Hair follicular keratinocyte (primary cell): ENCODE data around the gene SLC27A3. TPM values are rescaled to one million over a fixed set of nuclear protein-coding genes. Genes with fewer than 3 reads are reported as not detected.

Experiments
- total RNA-seq: library from RNA; depleted of rRNA; stranded (reverse); fragments of >200 nt; gene quantifications from 2 replicates; pipeline ENCODE4 v1.2.3, GENCODE V29; 2015

SLC27A3 gene, protein sequence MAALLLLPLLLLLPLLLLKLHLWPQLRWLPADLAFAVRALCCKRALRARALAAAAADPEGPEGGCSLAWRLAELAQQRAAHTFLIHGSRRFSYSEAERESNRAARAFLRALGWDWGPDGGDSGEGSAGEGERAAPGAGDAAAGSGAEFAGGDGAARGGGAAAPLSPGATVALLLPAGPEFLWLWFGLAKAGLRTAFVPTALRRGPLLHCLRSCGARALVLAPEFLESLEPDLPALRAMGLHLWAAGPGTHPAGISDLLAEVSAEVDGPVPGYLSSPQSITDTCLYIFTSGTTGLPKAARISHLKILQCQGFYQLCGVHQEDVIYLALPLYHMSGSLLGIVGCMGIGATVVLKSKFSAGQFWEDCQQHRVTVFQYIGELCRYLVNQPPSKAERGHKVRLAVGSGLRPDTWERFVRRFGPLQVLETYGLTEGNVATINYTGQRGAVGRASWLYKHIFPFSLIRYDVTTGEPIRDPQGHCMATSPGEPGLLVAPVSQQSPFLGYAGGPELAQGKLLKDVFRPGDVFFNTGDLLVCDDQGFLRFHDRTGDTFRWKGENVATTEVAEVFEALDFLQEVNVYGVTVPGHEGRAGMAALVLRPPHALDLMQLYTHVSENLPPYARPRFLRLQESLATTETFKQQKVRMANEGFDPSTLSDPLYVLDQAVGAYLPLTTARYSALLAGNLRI
- 7.3 and 8.2 TPM in 2 replicates for total RNA-seq

DNA sequence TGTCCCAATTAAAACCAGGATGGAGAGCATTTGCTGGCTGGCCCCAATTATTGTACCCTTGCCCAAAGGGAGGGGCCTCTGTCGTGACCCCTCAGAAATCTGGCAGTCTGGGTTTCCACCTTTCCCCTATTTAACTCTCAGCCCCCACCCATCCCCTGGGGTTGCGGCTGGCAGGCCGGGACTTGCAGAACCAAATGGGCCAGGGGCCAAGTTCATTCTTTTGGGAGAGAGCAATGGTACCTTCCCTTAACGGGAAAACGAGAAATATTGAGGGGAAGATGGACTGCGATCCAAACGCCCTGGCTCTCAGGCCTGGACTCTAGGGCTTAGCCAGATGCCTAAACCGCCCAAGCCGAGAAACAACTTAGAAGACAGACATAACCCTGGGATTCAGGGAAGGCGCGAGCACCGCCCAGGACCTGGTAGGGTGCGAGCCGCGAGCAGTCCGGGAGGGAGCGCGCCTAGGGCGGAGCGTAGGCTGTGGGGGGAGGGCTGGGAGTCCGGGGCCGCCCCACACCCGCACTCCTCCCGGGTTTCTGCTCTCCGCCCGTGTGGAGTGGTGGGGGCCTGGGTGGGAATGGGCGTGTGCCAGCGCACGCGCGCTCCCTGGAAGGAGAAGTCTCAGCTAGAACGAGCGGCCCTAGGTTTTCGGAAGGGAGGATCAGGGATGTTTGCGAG is at the start of gene SLC27A3:
Gene SLC27A3, plus strand, starts transcription at position 628 of the 678 bp plus-strand sequence. CDS start 91 bp downstream, outside the sequence.

DNA sequence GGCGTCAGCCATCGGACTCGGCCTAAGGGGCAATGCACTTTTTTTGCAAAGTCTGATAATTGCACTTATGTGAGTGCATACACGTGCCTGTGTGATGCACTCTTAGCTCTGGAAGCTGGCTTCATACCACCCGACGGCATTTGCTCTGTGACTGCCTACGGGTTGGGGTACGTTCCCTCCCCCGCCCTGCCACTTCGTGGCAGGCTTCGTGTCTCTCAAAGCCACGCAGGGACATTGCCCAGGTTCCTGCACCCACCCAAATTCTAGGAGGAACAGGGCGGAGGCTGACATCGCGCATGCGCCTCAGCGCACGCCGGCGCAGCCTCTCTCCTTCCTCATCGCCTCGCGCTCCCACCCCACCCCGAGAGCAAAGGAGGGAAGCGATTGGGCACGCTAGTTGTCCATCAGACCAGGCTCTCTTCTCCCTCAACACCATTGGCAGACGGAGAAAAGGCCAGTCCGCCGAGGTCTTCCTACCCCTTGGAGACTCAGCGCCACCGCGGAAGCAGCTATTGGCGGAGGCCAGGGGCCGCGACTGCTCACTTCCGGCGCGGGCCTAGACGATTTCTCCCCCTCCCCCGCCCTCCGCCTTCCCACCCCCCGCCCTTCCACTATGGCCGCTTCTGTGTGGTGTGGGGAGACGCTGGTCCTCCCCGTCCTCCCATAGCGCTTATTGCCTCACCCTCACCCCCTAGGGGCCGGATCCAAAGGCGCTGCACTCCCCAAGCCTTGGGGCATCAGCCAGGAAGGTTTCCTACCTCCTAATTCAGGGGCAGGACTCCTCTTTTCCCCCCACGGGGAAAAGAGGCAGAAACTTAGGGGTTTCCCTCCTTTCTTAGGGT is 47.5 kb upstream of the SLC27A3 start, which contains the start of gene INTS3:
Gene INTS3, plus strand, starts transcription at position 588 of the 842 bp plus-strand sequence. CDS start 585 bp downstream, outside the sequence.

Other genes with a start within 250 kb of the SLC27A3 start
- gene S100A6, start 239.4 kb upstream of the SLC27A3 start, total RNA-seq = 1,494 and 3,100 TPM in 2 replicates
- not detected in 2 replicates for gene S100A5, start 234.5 kb upstream of the SLC27A3 start, total RNA-seq
- 5.7 and 25.3 TPM in 2 replicates for gene S100A4, start 229.6 kb upstream of the SLC27A3 start, total RNA-seq
- gene S100A3, start 226.1 kb upstream of the SLC27A3 start, total RNA-seq = 7.7 and 12.7 TPM in 2 replicates
- gene S100A2, start 209.6 kb upstream of the SLC27A3 start, total RNA-seq = 7,785 and 8,615 TPM in 2 replicates
- 1,743 and 1,927 TPM in 2 replicates for gene S100A16, start 162.3 kb upstream of the SLC27A3 start, total RNA-seq
- 1,521 and 2,019 TPM in 2 replicates for gene S100A14, start 159.1 kb upstream of the SLC27A3 start, total RNA-seq
- gene S100A13, start 147.9 kb upstream of the SLC27A3 start, total RNA-seq = 180 and 189 TPM in 2 replicates
- gene S100A1, start 147.0 kb upstream of the SLC27A3 start, total RNA-seq = not detected in 2 replicates
- 36.5 and 57.2 TPM in 2 replicates for gene CHTOP, start 141.3 kb upstream of the SLC27A3 start, total RNA-seq
- gene SNAPIN, start 116.7 kb upstream of the SLC27A3 start, total RNA-seq = 40.9 and 53.2 TPM in 2 replicates
- 152 and 287 TPM in 2 replicates for gene ILF2, start 104.4 kb upstream of the SLC27A3 start, total RNA-seq
- 0.08 TPM in 1 of 2 replicates, not detected in the other for gene NPR1, start 96.7 kb upstream of the SLC27A3 start, total RNA-seq
- 18.7 and 26.2 TPM in 2 replicates for gene INTS3, start 47.4 kb upstream of the SLC27A3 start, total RNA-seq
- gene GATAD2B, start 147.6 kb downstream of the SLC27A3 start, total RNA-seq = 5.4 and 7.5 TPM in 2 replicates
- 10.9 and 14.4 TPM in 2 replicates for gene DENND4B, start 171.3 kb downstream of the SLC27A3 start, total RNA-seq
- 10.1 and 11.0 TPM in 2 replicates for gene CRTC2, start 183.2 kb downstream of the SLC27A3 start, total RNA-seq
- gene SLC39A1, start 188.1 kb downstream of the SLC27A3 start, total RNA-seq = 79.6 and 110 TPM in 2 replicates
- gene CREB3L4, start 192.5 kb downstream of the SLC27A3 start, total RNA-seq = 5.7 and 7.1 TPM in 2 replicates
- 191 and 214 TPM in 2 replicates for gene JTB, start 202.3 kb downstream of the SLC27A3 start, total RNA-seq
- 26.1 and 33.9 TPM in 2 replicates for gene RAB13, start 210.9 kb downstream of the SLC27A3 start, total RNA-seq
- gene RPS27, start 215.4 kb downstream of the SLC27A3 start, total RNA-seq = 2,121 and 2,616 TPM in 2 replicates